H1 (cell line): ENCODE results near the gene GPN2. TPM values are rescaled to one million over a fixed set of nuclear protein-coding genes. Genes with fewer than 3 reads are reported as not detected.

ENCODE experiments used
- CTCF ChIA-PET: fragments of 300-600 bp; sonication (Branson Sonifier 250); formaldehyde crosslinking; loops from one replicate; lab custom pipeline; 2021; ENCODE audit not compliant: partially characterized antibody; lab: Charles Lee
- POLR2A ChIA-PET: fragments of 300-600 bp; sonication (Branson Sonifier 250); formaldehyde crosslinking; loops from one replicate; lab custom pipeline; 2021; ENCODE audit warnings: inconsistent platforms; ENCODE audit not compliant: partially characterized antibody; lab: Charles Lee
- DNase-seq, 2 experiments: peaks; one replicate each; pipeline versions ENCODE4 v3.0.0 to v3.0.0-alpha.2; 2010 to 2022; ENCODE audit warnings: low spot score in 2 of 2, low read depth in 1 of 2, mixed read lengths in 1 of 2
- FAIRE-seq: peaks from 2 replicates; lab custom pipeline; 2011; peaks lifted over from hg19 to GRCh38; lab: Jason Lieb, UNC
- H2AFZ ChIP-seq: 2 replicates; pipeline ENCODE4 v1.8.1; 2012; ENCODE audit warnings: low read length, inconsistent platforms
- H2AK5ac ChIP-seq: 2 replicates; pipeline ENCODE4 v1.6.1; 2013; ENCODE audit warnings: low read depth, low read length
- H2BK120ac ChIP-seq: replicated peaks from 2 replicates; pipeline ENCODE3; 2013; ENCODE audit warnings: low read depth, low read length, inconsistent platforms
- H2BK12ac ChIP-seq: 2 replicates; pipeline ENCODE4 v1.6.1; 2013; ENCODE audit warnings: low read depth, low read length
- H2BK15ac ChIP-seq: 2 replicates; pipeline ENCODE4 v1.6.1; 2013; ENCODE audit warnings: low read length
- H2BK20ac ChIP-seq: 2 replicates; pipeline ENCODE4 v1.6.1; 2013; ENCODE audit warnings: low read length
- H2BK5ac ChIP-seq: 2 replicates; pipeline ENCODE4 v1.6.1; 2013; ENCODE audit warnings: low read depth, low read length
- H3K14ac ChIP-seq: 2 replicates; pipeline ENCODE4 v1.6.1; 2013; ENCODE audit warnings: inconsistent platforms; ENCODE audit not compliant: insufficient read length
- H3K18ac ChIP-seq: 2 replicates; pipeline ENCODE4 v1.6.1; 2013; ENCODE audit warnings: low read length; ENCODE audit errors: extremely low read depth
- H3K23ac ChIP-seq: 2 replicates; pipeline ENCODE4 v1.6.1; 2013; ENCODE audit warnings: inconsistent platforms; ENCODE audit not compliant: insufficient read length
- H3K23me2 ChIP-seq: 2 replicates; pipeline ENCODE4 v1.6.1; 2013; ENCODE audit warnings: low read depth, low read length
- H3K27ac ChIP-seq: 2 replicates; pipeline ENCODE4 v1.6.1; 2011; ENCODE audit warnings: low read depth, low read length, inconsistent platforms
- H3K27me3 ChIP-seq, 4 experiments: replicated peaks in 1 of 4; 1 replicate in 1 of 4; 2 replicates in 3 of 4; pipeline versions ENCODE4 v1.6.1 to v1.8.1; 2011 to 2013; ENCODE audit warnings: low read length in 3 of 4, mild to moderate bottlenecking in 3 of 4, inconsistent platforms in 2 of 4, mixed read lengths in 2 of 4, moderate library complexity in 1 of 4; ENCODE audit not compliant: control insufficient read depth in 3 of 4, insufficient read depth in 3 of 4; ENCODE audit errors: extremely low read depth in 1 of 4
- H3K36me3 ChIP-seq, 4 experiments: 2 replicates each; pipeline versions ENCODE4 v1.6.1 to v1.8.1; 2011 to 2013; ENCODE audit warnings: mild to moderate bottlenecking in 4 of 4, low read length in 3 of 4, moderate library complexity in 2 of 4, control low read depth in 1 of 4, inconsistent platforms in 1 of 4; ENCODE audit not compliant: insufficient read depth in 4 of 4, control insufficient read depth in 2 of 4
- H3K4ac ChIP-seq: replicated peaks from 2 replicates; pipeline ENCODE3; 2013; ENCODE audit warnings: low read length, low read depth, mixed read lengths, inconsistent platforms; ENCODE audit not compliant: insufficient read length
- H3K4me1 ChIP-seq, 4 experiments: replicated peaks in 1 of 4; 1 replicate in 1 of 4; 2 replicates in 3 of 4; pipeline versions ENCODE4 v1.6.1 to v1.8.1; 2011 to 2013; ENCODE audit warnings: low read length in 3 of 4, inconsistent platforms in 2 of 4, mixed read lengths in 1 of 4; ENCODE audit not compliant: insufficient read depth in 4 of 4, control insufficient read depth in 3 of 4
- H3K4me2 ChIP-seq, 2 experiments: 2 replicates each; pipeline versions ENCODE4 v1.6.1 to v1.8.1; 2011 to 2013; ENCODE audit warnings: low read depth in 2 of 2, low read length in 2 of 2, control low read depth in 1 of 2, inconsistent platforms in 1 of 2, mild to moderate bottlenecking in 1 of 2; ENCODE audit not compliant: insufficient read depth in 1 of 2
- H3K4me3 ChIP-seq, 4 experiments: fragments of 200-600, 300-600 bp in 1 of 4; sonication (generic), shearing (Covaris generic), sonication (Bioruptor Twin) in 1 of 4; 2 replicates each; pipeline versions ENCODE4 v1.5.1 to v1.8.1; 2011 to 2016; ENCODE audit warnings: low read length in 4 of 4, low read depth in 3 of 4, control low read depth in 2 of 4, inconsistent platforms in 2 of 4, mild to moderate bottlenecking in 2 of 4, mixed read lengths in 1 of 4, moderate library complexity in 1 of 4; ENCODE audit not compliant: insufficient read depth in 2 of 4; ENCODE audit errors: extremely low read depth in 1 of 4
- H3K56ac ChIP-seq: replicated peaks from 2 replicates; pipeline ENCODE3; 2013; ENCODE audit warnings: low read depth, mild to moderate bottlenecking, mixed read lengths, low read length, inconsistent platforms; ENCODE audit not compliant: insufficient read length
- H3K79me1 ChIP-seq: 2 replicates; pipeline ENCODE4 v1.6.1; 2013; ENCODE audit warnings: low read depth, low read length, control low read depth
- H3K79me2 ChIP-seq, 2 experiments: 2 replicates each; pipeline versions ENCODE4 v1.6.1 to v1.8.1; 2012 to 2013; ENCODE audit warnings: low read length in 2 of 2, mild to moderate bottlenecking in 2 of 2, inconsistent platforms in 1 of 2; ENCODE audit not compliant: insufficient read depth in 2 of 2, control insufficient read depth in 1 of 2
- H3K9ac ChIP-seq, 4 experiments: replicated peaks in 1 of 4; 1 replicate in 1 of 4; 2 replicates in 3 of 4; pipeline versions ENCODE4 v1.6.1 to v1.8.1; 2011 to 2013; ENCODE audit warnings: low read depth in 3 of 4, low read length in 3 of 4, control low read depth in 2 of 4, mild to moderate bottlenecking in 2 of 4, moderate library complexity in 2 of 4, inconsistent platforms in 1 of 4; ENCODE audit errors: extremely low read depth in 1 of 4
- H3K9me3 ChIP-seq, 2 experiments: 2 replicates each; pipeline versions ENCODE4 v1.6.1 to v1.8.1; 2012 to 2013; ENCODE audit warnings: mild to moderate bottlenecking in 2 of 2, moderate library complexity in 2 of 2, control low read depth in 1 of 2, inconsistent platforms in 1 of 2, low read depth in 1 of 2, low read length in 1 of 2, mixed read lengths in 1 of 2; ENCODE audit not compliant: insufficient read depth in 2 of 2
- H4K20me1 ChIP-seq, 2 experiments: replicated peaks in 1 of 2; 2 replicates each; pipeline versions ENCODE3 to v1.8.1; 2011 to 2013; ENCODE audit warnings: inconsistent platforms in 2 of 2, low read length in 2 of 2, mild to moderate bottlenecking in 1 of 2; ENCODE audit not compliant: insufficient read depth in 2 of 2, control insufficient read depth in 1 of 2
- H4K5ac ChIP-seq: 2 replicates; pipeline ENCODE4 v1.6.1; 2013; ENCODE audit warnings: low read length, low read depth, mixed read lengths, inconsistent platforms; ENCODE audit not compliant: insufficient read length
- H4K8ac ChIP-seq: 2 replicates; pipeline ENCODE4 v1.8.0; 2013; ENCODE audit warnings: mild to moderate bottlenecking, moderate library complexity, low read length, inconsistent platforms; ENCODE audit not compliant: insufficient read depth; ENCODE audit errors: extremely low read depth
- H4K91ac ChIP-seq: replicated peaks from 2 replicates; pipeline ENCODE3; 2013; ENCODE audit warnings: low read length, mixed read lengths, inconsistent platforms; ENCODE audit not compliant: insufficient read length
- ATF3 ChIP-seq: IDR thresholded peaks from 2 replicates; pipeline ENCODE4 v1.6.1; 2011; ENCODE audit warnings: low read depth, mild to moderate bottlenecking, low read length; ENCODE audit not compliant: insufficient read depth
- EP300 ChIP-seq, 2 experiments: IDR thresholded peaks; 1 replicate in 1 of 2; 2 replicates in 1 of 2; pipeline ENCODE4 v1.6.1; 2011 to 2012; ENCODE audit warnings: low read depth in 2 of 2, low read length in 2 of 2, mild to moderate bottlenecking in 2 of 2, borderline replicate concordance in 1 of 2, inconsistent platforms in 1 of 2, moderate library complexity in 1 of 2
- EZH2 ChIP-seq: fragments of 200-600 bp; sonication (generic); IDR thresholded peaks from 2 replicates; pipeline ENCODE4 v1.7.1; 2012; ENCODE audit warnings: low read depth, mild to moderate bottlenecking, moderate library complexity, low read length, inconsistent platforms; ENCODE audit not compliant: severe bottlenecking
- FOSL1 ChIP-seq: IDR thresholded peaks from 2 replicates; pipeline ENCODE4 v1.6.1; 2011; ENCODE audit warnings: mild to moderate bottlenecking, low read depth, low read length, moderate library complexity; ENCODE audit not compliant: insufficient read depth
- NRF1 ChIP-seq: IDR thresholded peaks from 2 replicates; pipeline ENCODE4 v1.6.1; 2011; ENCODE audit warnings: mild to moderate bottlenecking, low read depth, low read length, improper control_type of control experiment
- SP1 ChIP-seq: IDR thresholded peaks from 2 replicates; pipeline ENCODE4 v1.6.1; 2011; ENCODE audit warnings: low read depth, low read length
- SP2 ChIP-seq: IDR thresholded peaks from 2 replicates; pipeline ENCODE4 v1.6.1; 2012; ENCODE audit warnings: mild to moderate bottlenecking, low read length, inconsistent platforms
- SRF ChIP-seq: IDR thresholded peaks from 2 replicates; pipeline ENCODE4 v1.6.1; 2011; ENCODE audit warnings: mild to moderate bottlenecking, low read depth, low read length, moderate library complexity
- ZNF274 ChIP-seq: IDR thresholded peaks from 2 replicates; pipeline ENCODE4 v1.7.0; 2012; ENCODE audit warnings: low read length, borderline replicate concordance; ENCODE audit errors: extremely low read depth
- whole genome bisulfite sequencing, 2 experiments: shearing (Covaris generic) in 1 of 2; methylation state at CpG; one replicate each; pipeline versions ENCODE4 v1.1.6 to v1.1.7; 2013 to 2015; ENCODE audit warnings: low lambda C conversion rate in 2 of 2, mixed read lengths in 2 of 2, inconsistent platforms in 1 of 2, low coverage in 1 of 2, missing lambda C conversion rate in 1 of 2; ENCODE audit not compliant: insufficient replicate concordance in 2 of 2, insufficient coverage in 1 of 2, insufficient read length in 1 of 2; ENCODE audit errors: extremely low coverage in 1 of 2, missing lambda C conversion rate in 1 of 2; 5-methylcytosine and 5-hydroxymethylcytosine counted together
- polyA plus RNA-seq, 7 experiments: library from polyadenylated mRNA; depleted of rRNA in 3 of 7; stranded (reverse) in 5 of 7; unstranded in 2 of 7; fragments of >200 nt in 5 of 7; fragments of 200-250 nt in 2 of 7; gene quantifications; 1 replicate in 5 of 7; 2 replicates in 1 of 7; 4 replicates in 1 of 7; pipeline versions ENCODE4 v1.2.1 to v1.2.3, GENCODE V29; 2011 to 2013; ENCODE audit warnings: missing spikeins in 2 of 7, mixed read lengths in 2 of 7
- total RNA-seq: library from RNA; stranded (reverse); fragmentation: NEBNext Ultra II Directional; extraction: Animal tissue kit (Norgen Biotek cat#: 25700); gene quantifications from 2 replicates; pipeline ENCODE4 v1.2.1, GENCODE V29; 2021

GPN2 gene
- total and polyA plus RNA-seq, 2 of the 8 experiments (the other 6 are each of a cell fraction or from before 2014, with no cell fraction given) = 27.3 to 36.8 TPM

- H3K23me2 ChIP-seq = no peaks in the 10 kb centered on the region
These were observed 41.6 kb downstream of the GPN2 start for GRCh38 chr1:26848499-26848898.

More at GRCh38 chr1:26848499-26848898, 41.6 kb downstream of the GPN2 start:
- H3K4me3 ChIP-seq = no peak overlapping the region
- no peak overlapping the region for H2AK5ac ChIP-seq
- H3K18ac ChIP-seq = no peak overlapping the region
- H3K36me3 ChIP-seq = peaks cover 0 to 25% (median 15%) of the 10 kb centered on the region in 4 experiments; a peak in 5 of 8 replicates
- CTCF ChIA-PET = interaction anchor here (1.2 to 4.6 kb wide), 12 partner anchors 12 to 245 kb away, joined by 3 to 57 read pairs (median 7); no protein-coding TSS in a partner anchor
- no peak overlapping the region for H3K56ac ChIP-seq
- FAIRE-seq = no peak
- POLR2A ChIA-PET = interaction anchor here (1.5 kb wide), 1 partner anchor 10 kb away, joined by 5 read pairs; no protein-coding TSS in a partner anchor
- H4K8ac ChIP-seq = no peak overlapping the region
- no peak overlapping the region for H3K23ac ChIP-seq
- H2AFZ ChIP-seq = no peak overlapping the region
- no peak overlapping the region for H4K91ac ChIP-seq
- no peak overlapping the region for H2BK12ac ChIP-seq
- no peak overlapping the region for H4K5ac ChIP-seq
- no peak overlapping the region for H2BK15ac ChIP-seq
- no peaks in the 10 kb centered on the region for H3K79me2 ChIP-seq
- TF ChIP-seq SRF = no peak
- no peak for TF ChIP-seq EZH2
- no peak for TF ChIP-seq NRF1
- TF ChIP-seq EP300 (IDR thresholded peaks at IDR 0.05; ENCODE audit: borderline replicate concordance in 1 of 2, low read depth in 2 of 2, low read length in 2 of 2) = no peak
- no peak for TF ChIP-seq SP1
- no peak for TF ChIP-seq SP2
- TF ChIP-seq FOSL1 = no peak
- TF ChIP-seq ZNF274 = no peak
- no peak for TF ChIP-seq ATF3
- H2BK20ac ChIP-seq = no peak overlapping the region
- H3K9me3 ChIP-seq = no peaks in the 10 kb centered on the region
- no peak for DNase-seq
- H3K4me1 ChIP-seq = peaks cover 0 to 4% (median 1%) of the 10 kb centered on the region in 4 experiments; a peak in 2 of 7 replicates
- H3K14ac ChIP-seq = no peak overlapping the region
- H3K9ac ChIP-seq = no peak overlapping the region
- no peaks in the 10 kb centered on the region for H3K27me3 ChIP-seq
- H3K4ac ChIP-seq = no peak overlapping the region
- no peak overlapping the region for H3K27ac ChIP-seq
- H3K79me1 ChIP-seq = no peaks in the 10 kb centered on the region
- no peak overlapping the region for H3K4me2 ChIP-seq
- no peak overlapping the region for H2BK120ac ChIP-seq
- peaks cover 0 to under 1% of the 10 kb centered on the region in 2 experiments for H4K20me1 ChIP-seq
- no peak overlapping the region for H2BK5ac ChIP-seq
- 93% methylated on average over 10 of the region's 10 CpGs; no CpG with 5 or more reads in 1 of the 2 experiments for WGBS, 2 experiments
